Adrenal gland (tissue), 5 donors: Measurements from ENCODE around the gene ABCC5.

Experiments
- POLR2A ChIP-seq, 2 donors: fragments of 450-650 bp; IDR thresholded peaks; one replicate each; pipeline ENCODE4 v1.6.1; 2017; ENCODE audit warnings: antibody characterized with exemption in 2 of 2, mild to moderate bottlenecking in 2 of 2, moderate library complexity in 1 of 2
- TF ChIP-seq, protein P1 (sequence below), 6 experiments: fragments of 450-650 bp in 4 of 6; fragments of 200-600 bp in 2 of 6; sonication (generic) in 1 of 6; IDR thresholded peaks; 1 replicate in 5 of 6; 2 replicates in 1 of 6; pipeline versions ENCODE4 v1.5.1 to v1.8.0; 2016 to 2021; ENCODE audit warnings: antibody characterized with exemption in 6 of 6, mild to moderate bottlenecking in 2 of 6, moderate library complexity in 1 of 6
- donor health status: DM: no; HTN: no; CAD: no.

DNA sequence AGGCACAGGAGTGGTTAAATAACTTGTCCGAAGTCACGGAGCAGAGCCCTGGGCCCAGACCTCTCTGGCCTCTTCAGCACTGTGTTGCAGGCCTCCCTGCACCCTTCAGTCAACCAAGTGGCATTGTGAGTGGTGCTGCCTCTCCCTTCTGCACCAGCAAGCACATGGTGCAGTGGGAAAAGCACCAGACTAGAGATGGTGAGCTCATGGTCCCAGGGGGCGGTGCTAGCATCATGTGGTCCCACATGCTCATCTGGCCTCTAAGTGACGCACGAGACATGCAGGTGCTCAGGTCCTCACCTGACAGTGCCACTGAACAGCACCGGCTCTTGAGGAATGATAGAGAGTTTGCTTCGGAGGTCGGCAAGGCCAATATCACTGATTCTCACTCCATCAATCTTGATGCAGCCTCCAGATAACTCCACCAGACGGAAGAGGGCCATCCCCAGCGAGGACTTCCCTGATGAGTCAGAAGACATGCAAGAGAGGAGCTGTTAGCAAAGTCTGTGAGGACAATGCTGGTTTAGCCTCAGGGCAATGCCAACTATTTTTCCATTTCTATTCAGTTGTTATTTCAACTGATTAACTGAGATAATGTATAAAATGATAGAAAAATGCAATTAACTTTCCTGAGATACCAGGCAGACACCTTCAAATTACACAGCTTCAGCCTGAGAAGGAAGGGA lies 79.9 kb downstream of the ABCC5 start:
- TF ChIP-seq, protein P1, sequence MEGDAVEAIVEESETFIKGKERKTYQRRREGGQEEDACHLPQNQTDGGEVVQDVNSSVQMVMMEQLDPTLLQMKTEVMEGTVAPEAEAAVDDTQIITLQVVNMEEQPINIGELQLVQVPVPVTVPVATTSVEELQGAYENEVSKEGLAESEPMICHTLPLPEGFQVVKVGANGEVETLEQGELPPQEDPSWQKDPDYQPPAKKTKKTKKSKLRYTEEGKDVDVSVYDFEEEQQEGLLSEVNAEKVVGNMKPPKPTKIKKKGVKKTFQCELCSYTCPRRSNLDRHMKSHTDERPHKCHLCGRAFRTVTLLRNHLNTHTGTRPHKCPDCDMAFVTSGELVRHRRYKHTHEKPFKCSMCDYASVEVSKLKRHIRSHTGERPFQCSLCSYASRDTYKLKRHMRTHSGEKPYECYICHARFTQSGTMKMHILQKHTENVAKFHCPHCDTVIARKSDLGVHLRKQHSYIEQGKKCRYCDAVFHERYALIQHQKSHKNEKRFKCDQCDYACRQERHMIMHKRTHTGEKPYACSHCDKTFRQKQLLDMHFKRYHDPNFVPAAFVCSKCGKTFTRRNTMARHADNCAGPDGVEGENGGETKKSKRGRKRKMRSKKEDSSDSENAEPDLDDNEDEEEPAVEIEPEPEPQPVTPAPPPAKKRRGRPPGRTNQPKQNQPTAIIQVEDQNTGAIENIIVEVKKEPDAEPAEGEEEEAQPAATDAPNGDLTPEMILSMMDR (IDR thresholded peaks at IDR 0.05): no peak
- TF ChIP-seq POLR2A (IDR thresholded peaks at IDR 0.05): no peak
